B cell (primary cell): ENCODE measurements around the gene C1QTNF7. TPM values are rescaled to one million over a fixed set of nuclear protein-coding genes. Genes with fewer than 3 reads are reported as not detected.
A peak's percentile ranks its signal among the peaks of the same experiment; 100 is the strongest.

ENCODE experiments used
- ATAC-seq: fragments of 200-7000 bp; cut with Tn5 transposase; one replicate; pipeline ENCODE4 v1.10.0; 2021; ENCODE audit warnings: low read depth, mild to moderate bottlenecking, moderate number of reproducible peaks, moderate library complexity
- CTCF ChIA-PET: fragments of 350-600 bp; sonication (Branson Sonifier 250); formaldehyde crosslinking; loops from one replicate; lab custom pipeline; 2021; ENCODE audit warnings: antibody characterized with exemption, inconsistent platforms; lab: Charles Lee
- POLR2A ChIA-PET: fragments of 350-600 bp; sonication (Branson Sonifier 250); formaldehyde crosslinking; loops from one replicate; lab custom pipeline; 2021; ENCODE audit warnings: antibody characterized with exemption; lab: Charles Lee
- DNase-seq: peaks from one replicate; pipeline ENCODE4 v3.0.0; 2013
- H2AFZ ChIP-seq: 2 replicates; pipeline ENCODE4 v1.6.1; 2012; ENCODE audit warnings: mild to moderate bottlenecking, low read depth, low read length; ENCODE audit not compliant: insufficient read depth, poor library complexity, severe bottlenecking
- H3K27ac ChIP-seq, 2 donors: 1 replicate in 1 of 2; 2 replicates in 1 of 2; pipeline ENCODE4 v1.5.1; 2012 to 2013; ENCODE audit warnings: low read length in 2 of 2, mild to moderate bottlenecking in 2 of 2, moderate library complexity in 1 of 2
- H3K27me3 ChIP-seq, 4 experiments: fragments of 200-600 bp in 1 of 4; sonication (generic) in 1 of 4; replicated peaks in 1 of 4; 1 replicate in 2 of 4; 2 replicates in 2 of 4; pipeline versions ENCODE4 v1.6.1 to v1.7.0; 2013 to 2016; ENCODE audit warnings: low read length in 3 of 4, mild to moderate bottlenecking in 2 of 4, mixed read lengths in 1 of 4, moderate library complexity in 1 of 4; ENCODE audit not compliant: insufficient read depth in 4 of 4, control insufficient read depth in 3 of 4; ENCODE audit errors: control extremely low read depth in 1 of 4
- H3K36me3 ChIP-seq, 2 experiments: replicated peaks in 1 of 2; 1 replicate in 1 of 2; 2 replicates in 1 of 2; pipeline versions ENCODE4 v1.6.1 to v1.7.1; 2013; ENCODE audit warnings: low read length in 1 of 2; ENCODE audit not compliant: insufficient read depth in 2 of 2, control insufficient read depth in 1 of 2; ENCODE audit errors: control extremely low read depth in 1 of 2, extremely low read depth in 1 of 2
- H3K4me1 ChIP-seq, 2 donors: fragments of 200-600 bp in 1 of 2; sonication (generic) in 1 of 2; 1 replicate in 1 of 2; 2 replicates in 1 of 2; pipeline versions ENCODE4 v1.5.1 to v1.6.1; 2013 to 2017; ENCODE audit warnings: low read length in 2 of 2; ENCODE audit not compliant: control insufficient read depth in 2 of 2, insufficient read depth in 2 of 2
- H3K4me2 ChIP-seq: replicated peaks from 2 replicates; pipeline ENCODE3; 2012; ENCODE audit warnings: mild to moderate bottlenecking, low read depth, low read length; ENCODE audit not compliant: poor library complexity, severe bottlenecking
- H3K4me3 ChIP-seq, 5 experiments: fragments of 200-600 bp in 1 of 5; sonication (generic) in 1 of 5; 1 replicate in 3 of 5; 2 replicates in 2 of 5; pipeline versions ENCODE4 v1.5.1 to v1.7.0; 2011 to 2016; ENCODE audit warnings: low read length in 4 of 5, mild to moderate bottlenecking in 4 of 5, low read depth in 2 of 5, control low read depth in 1 of 5, moderate library complexity in 1 of 5; ENCODE audit not compliant: insufficient read depth in 1 of 5; ENCODE audit errors: control extremely low read depth in 1 of 5, extremely low read depth in 1 of 5
- H3K79me2 ChIP-seq: fragments of 200-600 bp; sonication (generic); one replicate; pipeline ENCODE4 v1.6.0; 2016; ENCODE audit warnings: low read length; ENCODE audit not compliant: control insufficient read depth, insufficient read depth
- H3K9ac ChIP-seq: fragments of 200-600 bp; sonication (generic); 2 replicates; pipeline ENCODE4 v1.6.1; 2017; ENCODE audit warnings: mild to moderate bottlenecking, low read length, moderate library complexity
- H3K9me3 ChIP-seq, 3 donors: one replicate each; pipeline versions ENCODE4 v1.6.1 to v1.7.1; 2013; ENCODE audit warnings: low read length in 2 of 3; ENCODE audit not compliant: control insufficient read depth in 2 of 3, insufficient read depth in 1 of 3; ENCODE audit errors: control extremely low read depth in 1 of 3
- H4K20me1 ChIP-seq: 2 replicates; pipeline ENCODE4 v1.6.0; 2012; ENCODE audit warnings: mild to moderate bottlenecking, low read length; ENCODE audit not compliant: insufficient read depth, control insufficient read depth, poor library complexity, severe bottlenecking
- H3K27ac Mint-ChIP-seq: one replicate; pipeline ENCODE4 v1.8.0; 2021; ENCODE audit warnings: mixed read lengths
- H3K27me3 Mint-ChIP-seq: one replicate; pipeline ENCODE4 v1.8.0; 2021; ENCODE audit warnings: mixed read lengths
- H3K4me1 Mint-ChIP-seq: one replicate; pipeline ENCODE4 v1.8.0; 2021; ENCODE audit warnings: mixed read lengths
- H3K4me3 Mint-ChIP-seq: one replicate; pipeline ENCODE4 v1.8.0; 2021; ENCODE audit warnings: mixed read lengths
- H3K9me3 Mint-ChIP-seq: one replicate; pipeline ENCODE4 v1.8.0; 2022; ENCODE audit warnings: mixed read lengths; ENCODE audit not compliant: insufficient read depth
- EZH2 ChIP-seq: IDR thresholded peaks from 2 replicates; pipeline ENCODE4 v1.6.1; 2012; ENCODE audit warnings: borderline replicate concordance, low read depth, mild to moderate bottlenecking, moderate library complexity, low read length; ENCODE audit not compliant: insufficient read depth, poor library complexity, severe bottlenecking
- WGBS: methylation state at CpG from one replicate; pipeline ENCODE4 v1.1.5; 2013; ENCODE audit warnings: missing lambda C conversion rate; ENCODE audit not compliant: insufficient coverage; 5-methylcytosine and 5-hydroxymethylcytosine counted together
- intact Hi-C: fragments of 100-400 bp; cut with micrococcal nuclease; formaldehyde crosslinking; loops from one replicate; pipeline ENCODE4 v1.10.0; 2022
- polyA plus RNA-seq: library from polyadenylated mRNA; depleted of rRNA; stranded (reverse); fragments of >200 nt; gene quantifications from 2 replicates; pipeline ENCODE4 v1.2.3, GENCODE V29; 2012
- total RNA-seq, 2 donors: library from RNA; stranded (reverse); fragments of 120-200 nt in 1 of 2; gene quantifications; 1 replicate in 1 of 2; 2 replicates in 1 of 2; pipeline versions ENCODE4 v1.2.3 to v1.2.4, GENCODE V29; 2013 to 2022
- TF ChIP-seq, protein P1 (sequence below): fragments of 200-600 bp; IDR thresholded peaks from one replicate; pipeline ENCODE4 v1.8.0; 2022; ENCODE audit warnings: antibody characterized with exemption, mild to moderate bottlenecking

The C1QTNF7 gene
- total and polyA plus RNA-seq, 2 donors (not counting 1 experiment from before 2014, with no cell fraction given), result not detected

DNA sequence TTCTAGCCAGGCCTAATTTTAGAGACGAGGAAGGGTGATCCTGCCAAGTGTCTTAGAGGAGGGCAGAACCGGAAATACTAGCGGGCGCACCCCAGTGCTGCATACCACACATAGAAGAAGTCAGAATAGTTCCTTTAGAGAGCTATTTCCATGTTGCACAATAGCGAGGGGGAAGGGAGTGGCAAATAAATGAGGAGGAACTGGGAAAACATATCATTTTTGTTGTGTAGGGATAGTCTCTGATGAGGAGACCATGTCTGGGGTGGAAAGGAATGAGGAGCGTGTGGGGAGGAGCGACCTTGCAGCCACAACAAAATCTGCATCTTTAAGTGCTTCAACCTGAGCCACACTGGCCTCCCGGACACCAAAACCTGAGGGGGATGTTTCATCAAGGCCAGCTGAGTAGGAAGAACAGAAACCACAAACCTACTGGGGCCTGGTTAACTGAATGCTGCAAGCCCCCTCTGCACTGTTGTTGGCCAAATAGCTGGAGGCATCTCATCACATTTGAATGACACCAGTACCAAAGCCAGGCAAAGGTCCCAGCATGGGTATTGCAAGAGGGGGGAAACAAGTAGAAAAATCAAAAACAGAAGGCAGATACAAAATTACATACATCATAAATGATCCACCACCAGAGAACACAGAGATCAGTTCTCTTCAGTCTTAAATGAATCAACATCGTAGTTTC, 26.7 kb upstream of the C1QTNF7 start:
- TF ChIP-seq, protein P1, sequence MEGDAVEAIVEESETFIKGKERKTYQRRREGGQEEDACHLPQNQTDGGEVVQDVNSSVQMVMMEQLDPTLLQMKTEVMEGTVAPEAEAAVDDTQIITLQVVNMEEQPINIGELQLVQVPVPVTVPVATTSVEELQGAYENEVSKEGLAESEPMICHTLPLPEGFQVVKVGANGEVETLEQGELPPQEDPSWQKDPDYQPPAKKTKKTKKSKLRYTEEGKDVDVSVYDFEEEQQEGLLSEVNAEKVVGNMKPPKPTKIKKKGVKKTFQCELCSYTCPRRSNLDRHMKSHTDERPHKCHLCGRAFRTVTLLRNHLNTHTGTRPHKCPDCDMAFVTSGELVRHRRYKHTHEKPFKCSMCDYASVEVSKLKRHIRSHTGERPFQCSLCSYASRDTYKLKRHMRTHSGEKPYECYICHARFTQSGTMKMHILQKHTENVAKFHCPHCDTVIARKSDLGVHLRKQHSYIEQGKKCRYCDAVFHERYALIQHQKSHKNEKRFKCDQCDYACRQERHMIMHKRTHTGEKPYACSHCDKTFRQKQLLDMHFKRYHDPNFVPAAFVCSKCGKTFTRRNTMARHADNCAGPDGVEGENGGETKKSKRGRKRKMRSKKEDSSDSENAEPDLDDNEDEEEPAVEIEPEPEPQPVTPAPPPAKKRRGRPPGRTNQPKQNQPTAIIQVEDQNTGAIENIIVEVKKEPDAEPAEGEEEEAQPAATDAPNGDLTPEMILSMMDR, result no peak
- TF ChIP-seq EZH2, result no peak
- intact Hi-C loops, result loop anchor here (1.0 to 2.0 kb wide), 3 partner anchors 9 to 56 kb away; no protein-coding TSS in a partner anchor
- ATAC-seq (peak; percentile 73), DNase-seq (peak; percentile 49)
- WGBS, result 8% methylated on average over 4 of the region's 9 CpGs
- Mint-ChIP-seq H3K27me3 (no peaks in the 10 kb centered on the region), H3K4me3 (peak overlapping the region; percentile 77), H3K4me1 (peaks cover 53% of the 10 kb centered on the region), H3K9me3 (no peaks in the 10 kb centered on the region), H3K27ac (peak overlapping the region; percentile 77)
- H3K9me3 ChIP-seq, result no peaks in the 10 kb centered on the region
- H3K27ac ChIP-seq, result peak overlapping the region; percentile 40 to 77
- peak overlapping the region; percentile 54 for H3K9ac ChIP-seq
- no peaks in the 10 kb centered on the region for H4K20me1 ChIP-seq
- ChIA-PET POLR2A (no interaction called here), CTCF (interaction anchor here (1.3 to 3.9 kb wide), 2 partner anchors 56 to 163 kb away, joined by 4 to 23 read pairs; no protein-coding TSS in a partner anchor)
- peak overlapping the region; percentile 76 for H3K4me2 ChIP-seq
- H3K4me3 ChIP-seq, result peak overlapping the region in 4 of 5 experiments; percentile 12 to 36 (median 28)
- peaks cover 11% of the 10 kb centered on the region for H3K79me2 ChIP-seq
- no peaks in the 10 kb centered on the region for H3K36me3 ChIP-seq
- H2AFZ ChIP-seq, result peak overlapping the region; percentile 77
- H3K4me1 ChIP-seq, result peaks cover 44 to 54% of the 10 kb centered on the region in 2 donors
- no peaks in the 10 kb centered on the region for H3K27me3 ChIP-seq

DNA sequence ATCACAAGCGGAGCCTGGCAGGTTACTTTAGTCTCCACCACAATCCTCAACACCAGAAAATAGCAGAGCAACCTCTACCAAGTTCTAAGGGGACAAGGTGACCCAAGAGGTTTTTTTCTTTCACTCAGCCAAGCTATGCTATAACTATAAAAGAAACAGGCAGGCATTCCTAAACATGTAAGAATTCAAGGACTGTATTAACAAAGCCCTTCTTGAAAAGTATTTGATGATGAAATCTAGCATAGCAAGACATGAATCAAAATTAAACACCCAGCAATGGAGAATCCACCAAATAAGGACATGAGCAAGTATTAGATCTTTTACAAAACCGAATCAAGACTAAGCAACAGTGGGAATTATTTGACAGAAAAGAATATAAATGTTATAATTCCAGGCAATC, 25.7 kb upstream of the C1QTNF7 start:
- H3K9ac ChIP-seq, result no peak overlapping the region
- ATAC-seq (no peak), DNase-seq (no peak)
- Mint-ChIP-seq H3K4me1 (peaks cover 54% of the 10 kb centered on the region), H3K27ac (peak overlapping the region; percentile 77), H3K27me3 (no peaks in the 10 kb centered on the region), H3K9me3 (no peaks in the 10 kb centered on the region), H3K4me3 (no peak overlapping the region)
- ChIA-PET POLR2A (no interaction called here), CTCF (interaction anchor here (3.9 kb wide), 1 partner anchor 55 kb away, joined by 23 read pairs; no protein-coding TSS in a partner anchor)
- intact Hi-C loops, result no loop called here
- no CpG with 5 or more reads among the region's 2 CpGs for WGBS
- peak overlapping the region in 1 of 2 donors; percentile 77 for H3K27ac ChIP-seq
- H3K4me1 ChIP-seq, result peaks cover 42 to 57% of the 10 kb centered on the region in 2 donors
- H3K9me3 ChIP-seq, result no peaks in the 10 kb centered on the region
- no peaks in the 10 kb centered on the region for H3K27me3 ChIP-seq
- no peak for TF ChIP-seq EZH2
- TF ChIP-seq, protein P1, result no peak
- H3K79me2 ChIP-seq, result peaks cover 11% of the 10 kb centered on the region
- H4K20me1 ChIP-seq, result no peaks in the 10 kb centered on the region
- no peak overlapping the region for H3K4me3 ChIP-seq
- peak overlapping the region; percentile 77 for H2AFZ ChIP-seq
- no peaks in the 10 kb centered on the region for H3K36me3 ChIP-seq
- no peak overlapping the region for H3K4me2 ChIP-seq
